ENCODE data around the gene MCCC1.

MCCC1 gene

GRCh38 chr3:183013856-183014255 is 85.4 kb downstream of the MCCC1 start (continued):
- TF ChIP-seq ZC3H10 (CRISPR knock-in tag; IDR thresholded peaks at IDR 0.05): no peak
- TF ChIP-seq ZFP3 (CRISPR knock-in tag; IDR thresholded peaks at IDR 0.05): no peak
- TF ChIP-seq ZNF8 (CRISPR knock-in tag; IDR thresholded peaks at IDR 0.05): no peak
- no peak for TF ChIP-seq GLIS3 (CRISPR knock-in tag; IDR thresholded peaks at IDR 0.05)
- no peak for TF ChIP-seq PPARA (CRISPR knock-in tag; IDR thresholded peaks at IDR 0.05; ENCODE audit: borderline replicate concordance)

DNA sequence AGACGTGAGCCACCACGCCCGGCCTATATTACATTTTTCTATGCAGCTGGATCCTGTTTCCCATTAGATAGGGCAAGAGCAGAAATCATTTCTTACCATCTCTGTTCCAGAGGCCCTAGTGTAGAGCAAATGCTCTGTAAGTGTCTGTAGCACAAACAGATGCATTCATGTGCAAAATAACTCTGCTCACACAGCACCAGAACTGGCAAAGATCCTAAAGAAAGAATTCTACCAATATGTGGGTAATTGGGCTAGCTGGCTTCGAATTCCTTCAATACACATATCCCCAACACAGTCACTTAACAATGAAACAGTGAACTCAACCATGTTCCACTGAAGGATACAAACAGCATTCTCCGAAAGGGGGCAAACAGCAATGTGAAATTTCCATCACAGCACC is 86.2 kb downstream of the MCCC1 start:
- TF ChIP-seq CREB5 (CRISPR knock-in tag; IDR thresholded peaks at IDR 0.05; ENCODE audit: low read depth) (no peak), RARB (CRISPR knock-in tag; IDR thresholded peaks at IDR 0.05) (no peak), ZNF70 (CRISPR knock-in tag; IDR thresholded peaks at IDR 0.05) (no peak), SNAI2 (CRISPR knock-in tag; IDR thresholded peaks at IDR 0.05) (no peak), ISL1 (CRISPR knock-in tag; IDR thresholded peaks at IDR 0.05) (no peak), PPARA (CRISPR knock-in tag; IDR thresholded peaks at IDR 0.05; ENCODE audit: borderline replicate concordance) (no peak)
- ATAC-seq: no peak

GRCh38 chr3:183008800-183009199 is 90.5 kb downstream of the MCCC1 start:
- no peak for ATAC-seq
- TF ChIP-seq PPARA (CRISPR knock-in tag; IDR thresholded peaks at IDR 0.05; ENCODE audit: borderline replicate concordance) (no peak), CREB5 (CRISPR knock-in tag; IDR thresholded peaks at IDR 0.05; ENCODE audit: low read depth) (no peak), POU6F1 (CRISPR knock-in tag; IDR thresholded peaks at IDR 0.05; ENCODE audit: borderline replicate concordance, low read depth) (no peak), PATZ1 (CRISPR knock-in tag; IDR thresholded peaks at IDR 0.05; ENCODE audit: borderline replicate concordance) (no peak), ZNF565 (CRISPR knock-in tag; conservative IDR thresholded peaks at IDR 0.05; ENCODE audit: low read depth) (no peak)

GRCh38 chr3:183008303-183008702 is 91.0 kb downstream of the MCCC1 start:
- no peak for ATAC-seq
- TF ChIP-seq CSDC2 (CRISPR knock-in tag; IDR thresholded peaks at IDR 0.05) (no peak), RARB (CRISPR knock-in tag; IDR thresholded peaks at IDR 0.05) (no peak), ZC3H10 (CRISPR knock-in tag; IDR thresholded peaks at IDR 0.05) (no peak), SNAI2 (CRISPR knock-in tag; IDR thresholded peaks at IDR 0.05) (no peak), CREB5 (CRISPR knock-in tag; IDR thresholded peaks at IDR 0.05; ENCODE audit: low read depth) (no peak), OSR1 (CRISPR knock-in tag; IDR thresholded peaks at IDR 0.05) (no peak), ZNF8 (CRISPR knock-in tag; IDR thresholded peaks at IDR 0.05) (no peak), TCF4 (CRISPR knock-in tag; IDR thresholded peaks at IDR 0.05; ENCODE audit: borderline replicate concordance) (no peak), ISL1 (CRISPR knock-in tag; IDR thresholded peaks at IDR 0.05) (no peak), ZNF70 (CRISPR knock-in tag; IDR thresholded peaks at IDR 0.05) (no peak), PPARA (CRISPR knock-in tag; IDR thresholded peaks at IDR 0.05; ENCODE audit: borderline replicate concordance) (no peak), GLIS3 (CRISPR knock-in tag; IDR thresholded peaks at IDR 0.05) (no peak), ZFP30 (CRISPR knock-in tag; IDR thresholded peaks at IDR 0.05) (no peak), BACH2 (CRISPR knock-in tag; IDR thresholded peaks at IDR 0.05; ENCODE audit: borderline replicate concordance) (no peak), ZNF565 (CRISPR knock-in tag; conservative IDR thresholded peaks at IDR 0.05; ENCODE audit: low read depth) (no peak)
- TF ChIP-seq, protein P1, sequence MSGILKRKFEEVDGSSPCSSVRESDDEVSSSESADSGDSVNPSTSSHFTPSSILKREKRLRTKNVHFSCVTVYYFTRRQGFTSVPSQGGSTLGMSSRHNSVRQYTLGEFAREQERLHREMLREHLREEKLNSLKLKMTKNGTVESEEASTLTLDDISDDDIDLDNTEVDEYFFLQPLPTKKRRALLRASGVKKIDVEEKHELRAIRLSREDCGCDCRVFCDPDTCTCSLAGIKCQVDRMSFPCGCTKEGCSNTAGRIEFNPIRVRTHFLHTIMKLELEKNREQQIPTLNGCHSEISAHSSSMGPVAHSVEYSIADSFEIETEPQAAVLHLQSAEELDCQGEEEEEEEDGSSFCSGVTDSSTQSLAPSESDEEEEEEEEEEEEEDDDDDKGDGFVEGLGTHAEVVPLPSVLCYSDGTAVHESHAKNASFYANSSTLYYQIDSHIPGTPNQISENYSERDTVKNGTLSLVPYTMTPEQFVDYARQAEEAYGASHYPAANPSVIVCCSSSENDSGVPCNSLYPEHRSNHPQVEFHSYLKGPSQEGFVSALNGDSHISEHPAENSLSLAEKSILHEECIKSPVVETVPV (CRISPR knock-in tag; IDR thresholded peaks at IDR 0.05): no peak
- TF ChIP-seq, protein P2, sequence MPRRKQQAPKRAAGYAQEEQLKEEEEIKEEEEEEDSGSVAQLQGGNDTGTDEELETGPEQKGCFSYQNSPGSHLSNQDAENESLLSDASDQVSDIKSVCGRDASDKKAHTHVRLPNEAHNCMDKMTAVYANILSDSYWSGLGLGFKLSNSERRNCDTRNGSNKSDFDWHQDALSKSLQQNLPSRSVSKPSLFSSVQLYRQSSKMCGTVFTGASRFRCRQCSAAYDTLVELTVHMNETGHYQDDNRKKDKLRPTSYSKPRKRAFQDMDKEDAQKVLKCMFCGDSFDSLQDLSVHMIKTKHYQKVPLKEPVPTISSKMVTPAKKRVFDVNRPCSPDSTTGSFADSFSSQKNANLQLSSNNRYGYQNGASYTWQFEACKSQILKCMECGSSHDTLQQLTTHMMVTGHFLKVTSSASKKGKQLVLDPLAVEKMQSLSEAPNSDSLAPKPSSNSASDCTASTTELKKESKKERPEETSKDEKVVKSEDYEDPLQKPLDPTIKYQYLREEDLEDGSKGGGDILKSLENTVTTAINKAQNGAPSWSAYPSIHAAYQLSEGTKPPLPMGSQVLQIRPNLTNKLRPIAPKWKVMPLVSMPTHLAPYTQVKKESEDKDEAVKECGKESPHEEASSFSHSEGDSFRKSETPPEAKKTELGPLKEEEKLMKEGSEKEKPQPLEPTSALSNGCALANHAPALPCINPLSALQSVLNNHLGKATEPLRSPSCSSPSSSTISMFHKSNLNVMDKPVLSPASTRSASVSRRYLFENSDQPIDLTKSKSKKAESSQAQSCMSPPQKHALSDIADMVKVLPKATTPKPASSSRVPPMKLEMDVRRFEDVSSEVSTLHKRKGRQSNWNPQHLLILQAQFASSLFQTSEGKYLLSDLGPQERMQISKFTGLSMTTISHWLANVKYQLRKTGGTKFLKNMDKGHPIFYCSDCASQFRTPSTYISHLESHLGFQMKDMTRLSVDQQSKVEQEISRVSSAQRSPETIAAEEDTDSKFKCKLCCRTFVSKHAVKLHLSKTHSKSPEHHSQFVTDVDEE (CRISPR knock-in tag; IDR thresholded peaks at IDR 0.05): no peak

Measured in SK-N-SH treated with all-trans-retinoic acid at 6 μM for 48 hours (cell line).